Fibroblast of skin of back (primary cell): Measurements from ENCODE around the gene VIPAS39.

Source experiments
- DNase-seq: peaks from one replicate; pipeline ENCODE4 v3.0.0-alpha.2; 2013

The VIPAS39 gene

DNA sequence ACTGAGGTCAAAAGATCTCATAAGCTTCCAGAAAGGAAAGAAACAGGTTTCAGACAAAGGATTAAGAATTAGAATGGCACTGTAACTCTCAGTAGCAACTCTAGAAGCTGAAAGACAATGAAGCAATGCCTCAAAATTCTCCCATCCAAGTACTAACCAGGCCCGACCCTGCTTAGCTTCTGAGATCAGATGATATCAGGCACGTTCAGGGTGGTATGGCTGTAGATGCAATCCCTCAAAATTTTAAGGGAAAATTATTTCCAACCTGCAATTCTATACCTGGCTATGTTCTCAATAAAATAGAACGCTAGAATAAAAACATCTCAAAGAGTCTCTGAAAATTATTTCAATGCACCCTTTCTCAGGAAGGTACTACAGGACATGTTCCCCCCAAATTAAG lies 53.6 kb downstream of the VIPAS39 start:
- no peak for DNase-seq

DNA sequence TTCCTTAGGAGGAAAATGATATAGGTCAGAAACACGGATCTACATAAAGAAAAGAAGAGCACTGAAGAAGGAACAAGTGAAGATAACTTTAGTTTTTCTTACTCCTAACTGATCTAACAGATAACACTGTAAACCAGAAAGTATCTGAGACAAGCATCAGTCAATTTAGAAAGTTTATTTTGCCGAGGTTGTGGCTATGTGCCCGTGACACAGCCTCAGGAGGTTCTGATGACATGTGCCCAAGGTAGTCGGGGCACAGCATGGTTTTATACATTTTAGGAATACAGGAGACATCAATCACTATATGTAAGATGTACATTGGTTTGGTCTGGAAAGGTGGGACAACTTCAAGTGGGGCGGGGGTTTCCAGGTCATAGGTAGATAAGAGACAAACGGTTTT lies 57.2 kb downstream of the VIPAS39 start:
- no peak for DNase-seq

DNA sequence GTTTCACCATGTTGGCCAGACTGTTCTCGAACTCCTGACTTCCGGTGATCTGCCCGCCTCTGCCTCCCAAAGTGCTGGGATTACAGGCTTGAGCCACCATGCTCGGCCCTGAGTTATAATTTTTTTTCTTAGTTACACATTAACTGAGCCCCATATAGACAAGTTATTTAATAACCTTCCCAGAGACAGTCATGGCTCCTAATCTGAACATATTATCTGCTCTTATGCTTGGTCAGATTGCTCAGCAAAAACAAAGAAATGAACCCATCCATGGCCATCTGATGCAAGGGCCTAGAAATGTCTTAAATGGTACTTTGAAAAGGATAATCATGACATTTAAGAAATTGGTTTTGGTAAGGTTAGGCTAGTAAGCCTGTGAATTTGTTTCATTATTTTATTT lies 67.2 kb downstream of the VIPAS39 start:
- DNase-seq = no peak

DNA sequence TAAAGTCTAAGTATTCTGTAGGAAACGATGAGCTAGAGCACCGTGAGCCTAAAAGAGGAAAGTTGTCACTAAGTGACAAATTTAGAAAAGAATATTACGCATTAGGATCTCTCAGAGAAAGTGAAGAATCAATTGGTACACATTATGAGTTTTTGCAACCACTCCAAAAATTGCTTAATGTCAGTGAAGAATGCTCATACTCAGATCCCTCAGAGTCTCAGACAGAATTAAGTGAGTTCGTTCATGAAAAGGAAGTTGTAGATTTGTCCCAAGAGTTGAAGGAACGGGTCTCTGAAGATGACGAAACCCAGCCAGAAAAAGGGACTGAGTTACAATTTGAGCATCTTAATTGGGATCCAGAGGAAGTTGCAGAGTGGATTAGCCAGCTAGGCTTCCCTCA lies 78.7 kb downstream of the VIPAS39 start:
- no peak for DNase-seq

DNA sequence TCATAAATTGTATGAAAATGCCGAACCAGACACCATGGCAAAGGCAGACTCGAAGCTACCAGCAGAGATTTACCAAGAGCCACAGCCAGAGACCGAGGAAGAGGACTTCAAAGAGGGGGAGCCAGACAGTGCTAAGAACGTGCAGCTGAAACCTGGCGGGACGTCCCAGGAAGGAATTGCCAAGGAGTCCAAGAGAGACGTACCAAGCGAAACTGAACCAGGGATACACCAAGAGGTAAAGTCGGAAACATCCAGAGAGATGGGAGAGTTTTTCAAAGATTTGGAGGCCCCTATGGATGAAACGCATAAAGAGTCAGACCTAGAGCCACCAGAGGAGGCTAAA lies 79.9 kb downstream of the VIPAS39 start:
- no peak for DNase-seq

DNA sequence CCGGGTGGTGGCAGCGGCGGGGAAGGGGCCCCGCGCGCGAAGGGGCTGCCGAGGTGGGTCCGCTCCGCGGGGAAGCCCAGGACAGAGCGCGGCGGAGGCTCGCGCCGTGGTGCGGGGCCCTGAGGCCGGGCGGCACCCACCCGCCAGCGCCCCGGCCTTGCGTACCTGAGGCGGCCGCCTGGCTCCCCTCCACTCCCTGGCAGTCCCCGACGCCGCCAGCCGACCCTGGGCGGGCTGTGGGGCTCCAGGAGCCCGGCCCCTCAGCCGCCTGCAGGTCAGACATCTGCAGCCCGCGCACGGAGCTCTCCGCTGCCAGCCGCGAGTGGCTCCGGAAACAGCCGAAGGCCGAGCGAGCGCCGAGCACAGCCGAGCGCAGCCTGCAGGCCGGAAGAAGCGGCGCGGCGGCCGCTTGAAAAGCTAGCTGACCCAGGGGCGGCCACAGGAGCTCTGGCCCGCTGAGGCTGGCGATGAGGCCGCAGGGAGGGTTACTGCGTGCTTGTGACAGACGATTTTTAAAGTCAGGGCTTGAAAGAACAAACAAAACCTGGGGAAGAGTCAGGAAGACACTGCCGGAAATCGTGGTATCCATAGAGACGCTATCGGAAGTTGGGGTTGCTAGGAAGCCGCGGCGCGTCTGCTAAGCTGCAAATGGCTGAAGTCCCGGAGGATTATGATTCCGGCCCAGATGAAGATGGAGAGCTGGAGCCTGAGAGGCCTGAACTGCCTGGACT lies 80.5 kb downstream of the VIPAS39 start, which contains the start of the genes SAMD15 and TMED8:
TSS of gene SAMD15 (plus strand) at position 609 of the 731 bp plus-strand sequence. CDS start at position 649, 40 bp downstream.
TSS of gene TMED8 (minus strand) at position 324 of the 731 bp plus-strand sequence. CDS start at position 283, 41 bp downstream.
- peak; percentile 82 for DNase-seq
